ENCODE results near the gene KAT7. TPM values are rescaled to one million over a fixed set of nuclear protein-coding genes. Genes with fewer than 3 reads are reported as not detected.

The KAT7 gene
- total and polyA plus RNA-seq, 4 donors = 8.7 to 87.5 (median 35.7) TPM

- no peak for DNase-seq
These were observed 51.0 kb downstream of the KAT7 start for GRCh38 chr17:49839455-49839854.

GRCh38 chr17:49841548-49841947, 53.1 kb downstream of the KAT7 start:
- DNase-seq (peak in 1 of 3 donors; percentile 6), ATAC-seq (ENCODE audit: insufficient read depth, low FRiP score) (no peak)
- no peak overlapping the region for H3K27ac ChIP-seq (ENCODE audit: low read depth in 1 of 2, low read length in 1 of 2)
- H3K9ac ChIP-seq (ENCODE audit: insufficient read depth in 1 of 2, low read length in 2 of 2) = no peak overlapping the region
- no peaks in the 10 kb centered on the region for H3K36me3 ChIP-seq (ENCODE audit: control insufficient read depth in 4 of 4, insufficient read depth in 4 of 4, low read length in 4 of 4)
- TF ChIP-seq, protein P1, sequence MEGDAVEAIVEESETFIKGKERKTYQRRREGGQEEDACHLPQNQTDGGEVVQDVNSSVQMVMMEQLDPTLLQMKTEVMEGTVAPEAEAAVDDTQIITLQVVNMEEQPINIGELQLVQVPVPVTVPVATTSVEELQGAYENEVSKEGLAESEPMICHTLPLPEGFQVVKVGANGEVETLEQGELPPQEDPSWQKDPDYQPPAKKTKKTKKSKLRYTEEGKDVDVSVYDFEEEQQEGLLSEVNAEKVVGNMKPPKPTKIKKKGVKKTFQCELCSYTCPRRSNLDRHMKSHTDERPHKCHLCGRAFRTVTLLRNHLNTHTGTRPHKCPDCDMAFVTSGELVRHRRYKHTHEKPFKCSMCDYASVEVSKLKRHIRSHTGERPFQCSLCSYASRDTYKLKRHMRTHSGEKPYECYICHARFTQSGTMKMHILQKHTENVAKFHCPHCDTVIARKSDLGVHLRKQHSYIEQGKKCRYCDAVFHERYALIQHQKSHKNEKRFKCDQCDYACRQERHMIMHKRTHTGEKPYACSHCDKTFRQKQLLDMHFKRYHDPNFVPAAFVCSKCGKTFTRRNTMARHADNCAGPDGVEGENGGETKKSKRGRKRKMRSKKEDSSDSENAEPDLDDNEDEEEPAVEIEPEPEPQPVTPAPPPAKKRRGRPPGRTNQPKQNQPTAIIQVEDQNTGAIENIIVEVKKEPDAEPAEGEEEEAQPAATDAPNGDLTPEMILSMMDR (IDR thresholded peaks at IDR 0.05; ENCODE audit: control extremely low read depth, extremely low read depth) = no peak
- WGBS, 2 donors = 90 to 94% methylated on average over 2 to 3 of the region's 3 CpGs
- no peaks in the 10 kb centered on the region for H3K27me3 ChIP-seq (ENCODE audit: control insufficient read depth in 3 of 3, insufficient read depth in 3 of 3, low read length in 2 of 3)
- H3K9me3 ChIP-seq (ENCODE audit: control insufficient read depth in 4 of 4, insufficient read depth in 3 of 4, low read length in 3 of 4) = no peaks in the 10 kb centered on the region
- peaks cover 3 to 17% (median 9%) of the 10 kb centered on the region in 5 donors for H3K4me1 ChIP-seq (ENCODE audit: control insufficient read depth in 5 of 5, insufficient read depth in 5 of 5, low read length in 5 of 5)
- no peak overlapping the region for H3K4me3 ChIP-seq

More at GRCh38 chr17:49839455-49839854, 51.0 kb downstream of the KAT7 start:
- Histone ChIP-seq H3K9ac (ENCODE audit: insufficient read depth in 1 of 2, low read length in 2 of 2) (no peak overlapping the region), H3K36me3 (ENCODE audit: control insufficient read depth in 4 of 4, insufficient read depth in 4 of 4, low read length in 4 of 4) (peaks cover 0 to 2% (median 0%) of the 10 kb centered on the region in 4 donors), H3K27me3 (ENCODE audit: control insufficient read depth in 3 of 3, insufficient read depth in 3 of 3, low read length in 2 of 3) (no peaks in the 10 kb centered on the region), H3K4me1 (ENCODE audit: control insufficient read depth in 5 of 5, insufficient read depth in 5 of 5, low read length in 5 of 5) (peaks cover 9 to 25% (median 16%) of the 10 kb centered on the region in 5 donors), H3K4me3 (no peak overlapping the region), H3K27ac (ENCODE audit: low read depth in 1 of 2, low read length in 1 of 2) (no peak overlapping the region), H3K9me3 (ENCODE audit: control insufficient read depth in 4 of 4, insufficient read depth in 3 of 4, low read length in 3 of 4) (no peaks in the 10 kb centered on the region)
- no peak for ATAC-seq (ENCODE audit: insufficient read depth, low FRiP score)
- 69 to 93% methylated on average over 5 of the region's 5 CpGs for WGBS, 2 donors
- TF ChIP-seq, protein P1 (IDR thresholded peaks at IDR 0.05; ENCODE audit: control extremely low read depth, extremely low read depth) = no peak

- Histone ChIP-seq H3K36me3 (ENCODE audit: control insufficient read depth in 4 of 4, insufficient read depth in 4 of 4, low read length in 4 of 4) (peaks cover 0 to 3% (median 0%) of the 10 kb centered on the region in 4 donors), H3K27ac (ENCODE audit: low read depth in 1 of 2, low read length in 1 of 2) (no peak overlapping the region), H3K9ac (ENCODE audit: insufficient read depth in 1 of 2, low read length in 2 of 2) (no peak overlapping the region), H3K27me3 (ENCODE audit: control insufficient read depth in 3 of 3, insufficient read depth in 3 of 3, low read length in 2 of 3) (no peaks in the 10 kb centered on the region), H3K4me1 (ENCODE audit: control insufficient read depth in 5 of 5, insufficient read depth in 5 of 5, low read length in 5 of 5) (peaks cover 0 to 14% (median 6%) of the 10 kb centered on the region in 5 donors), H3K9me3 (ENCODE audit: control insufficient read depth in 4 of 4, insufficient read depth in 3 of 4, low read length in 3 of 4) (no peaks in the 10 kb centered on the region), H3K4me3 (no peak overlapping the region)
- ATAC-seq (ENCODE audit: insufficient read depth, low FRiP score) = no peak
- TF ChIP-seq, protein P1 (IDR thresholded peaks at IDR 0.05; ENCODE audit: control extremely low read depth, extremely low read depth) = no peak
- no peak for DNase-seq
- WGBS, 2 donors = 41 to 58% methylated on average over 3 of the region's 3 CpGs
These were observed 53.9 kb downstream of the KAT7 start for GRCh38 chr17:49842371-49842770.

DNA sequence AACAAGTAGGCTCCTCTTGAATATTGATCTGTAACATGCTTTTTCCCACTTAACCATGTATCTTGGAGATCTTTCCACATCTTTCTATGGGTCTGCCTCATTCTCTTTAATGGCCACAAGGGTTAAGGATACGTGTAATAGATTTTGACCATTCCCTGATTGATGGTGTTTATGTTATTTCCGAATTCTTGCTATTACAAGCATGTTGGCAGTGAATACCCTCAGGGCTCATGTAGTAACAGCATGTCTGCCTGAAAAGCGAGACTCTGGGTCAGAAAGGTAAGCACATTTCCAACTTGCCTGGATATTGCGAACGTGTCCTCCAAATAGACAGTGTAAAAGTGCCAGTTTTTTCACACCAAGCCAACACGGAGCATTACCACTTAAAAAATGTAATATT, 54.4 kb downstream of the KAT7 start:
- TF ChIP-seq, protein P1 (IDR thresholded peaks at IDR 0.05; ENCODE audit: control extremely low read depth, extremely low read depth) = no peak
- H3K4me1 ChIP-seq (ENCODE audit: control insufficient read depth in 5 of 5, insufficient read depth in 5 of 5, low read length in 5 of 5) = peaks cover 0 to 12% (median 3%) of the 10 kb centered on the region in 5 donors
- 70 to 78% methylated on average over 6 of the region's 6 CpGs for WGBS, 2 donors
- DNase-seq = no peak
- H3K9me3 ChIP-seq (ENCODE audit: control insufficient read depth in 4 of 4, insufficient read depth in 3 of 4, low read length in 3 of 4) = no peaks in the 10 kb centered on the region
- H3K27me3 ChIP-seq (ENCODE audit: control insufficient read depth in 3 of 3, insufficient read depth in 3 of 3, low read length in 2 of 3) = no peaks in the 10 kb centered on the region
- no peak overlapping the region for H3K27ac ChIP-seq (ENCODE audit: low read depth in 1 of 2, low read length in 1 of 2)
- no peak for ATAC-seq (ENCODE audit: insufficient read depth, low FRiP score)
- no peak overlapping the region for H3K9ac ChIP-seq (ENCODE audit: insufficient read depth in 1 of 2, low read length in 2 of 2)
- H3K4me3 ChIP-seq = no peak overlapping the region
- H3K36me3 ChIP-seq (ENCODE audit: control insufficient read depth in 4 of 4, insufficient read depth in 4 of 4, low read length in 4 of 4) = peaks cover 0 to 3% (median 0%) of the 10 kb centered on the region in 4 donors
